ENCODE measurements around the gene NT5DC2. TPM values are rescaled to one million over a fixed set of nuclear protein-coding genes. Genes with fewer than 3 reads are reported as not detected.

The NT5DC2 gene
- total RNA-seq, 2 donors from 2014 or later, result 288 to 341 TPM

DNA sequence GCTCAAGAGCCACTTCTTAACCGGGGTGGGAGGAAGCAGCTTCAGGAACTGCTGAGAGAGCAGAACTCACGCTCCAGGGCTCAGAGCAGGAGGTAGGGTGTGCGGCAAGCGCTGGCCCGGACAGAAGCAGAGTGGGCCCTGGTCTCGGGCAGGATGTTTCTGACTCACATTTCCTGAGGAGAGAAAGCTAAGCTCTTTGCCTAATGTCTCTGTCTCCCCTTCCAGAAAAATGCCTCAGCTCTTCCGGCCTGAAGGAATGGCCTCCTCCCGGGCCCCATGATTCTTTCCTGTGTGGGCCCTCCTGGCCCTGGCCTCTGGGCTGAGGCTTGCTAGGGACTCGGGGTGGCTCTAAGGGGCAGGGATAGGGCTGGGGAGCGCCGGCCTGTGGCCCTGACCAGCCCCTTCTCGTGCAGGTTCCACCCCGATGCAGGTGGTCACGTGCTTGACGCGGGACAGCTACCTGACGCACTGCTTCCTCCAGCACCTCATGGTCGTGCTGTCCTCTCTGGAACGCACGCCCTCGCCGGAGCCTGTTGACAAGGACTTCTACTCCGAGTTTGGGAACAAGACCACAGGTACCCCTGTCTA is 42.6 kb downstream of the NT5DC2 start:
- Histone ChIP-seq H3K27me3 (ENCODE audit: control insufficient read depth, insufficient read depth, low read length, poor library complexity, severe bottlenecking) (no peaks in the 10 kb centered on the region), H3K4me3 (ENCODE audit: low read length) (no peak overlapping the region), H3K27ac (ENCODE audit: low read depth, low read length) (no peak overlapping the region), H3K4me1 (ENCODE audit: control insufficient read depth, insufficient read depth, low read length) (no peaks in the 10 kb centered on the region), H3K9ac (ENCODE audit: extremely low read depth, low read length, poor library complexity, severe bottlenecking) (no peak overlapping the region), H3K36me3 (ENCODE audit: control insufficient read depth, insufficient read depth, low read length) (peaks cover 34% of the 10 kb centered on the region), H3K9me3 (ENCODE audit: control insufficient read depth, low read length) (no peaks in the 10 kb centered on the region)
- H3K27me3 Mint-ChIP-seq (ENCODE audit: insufficient read depth), result no peaks in the 10 kb centered on the region
- H3K27ac Mint-ChIP-seq, result no peak overlapping the region
- TF ChIP-seq, protein P1, sequence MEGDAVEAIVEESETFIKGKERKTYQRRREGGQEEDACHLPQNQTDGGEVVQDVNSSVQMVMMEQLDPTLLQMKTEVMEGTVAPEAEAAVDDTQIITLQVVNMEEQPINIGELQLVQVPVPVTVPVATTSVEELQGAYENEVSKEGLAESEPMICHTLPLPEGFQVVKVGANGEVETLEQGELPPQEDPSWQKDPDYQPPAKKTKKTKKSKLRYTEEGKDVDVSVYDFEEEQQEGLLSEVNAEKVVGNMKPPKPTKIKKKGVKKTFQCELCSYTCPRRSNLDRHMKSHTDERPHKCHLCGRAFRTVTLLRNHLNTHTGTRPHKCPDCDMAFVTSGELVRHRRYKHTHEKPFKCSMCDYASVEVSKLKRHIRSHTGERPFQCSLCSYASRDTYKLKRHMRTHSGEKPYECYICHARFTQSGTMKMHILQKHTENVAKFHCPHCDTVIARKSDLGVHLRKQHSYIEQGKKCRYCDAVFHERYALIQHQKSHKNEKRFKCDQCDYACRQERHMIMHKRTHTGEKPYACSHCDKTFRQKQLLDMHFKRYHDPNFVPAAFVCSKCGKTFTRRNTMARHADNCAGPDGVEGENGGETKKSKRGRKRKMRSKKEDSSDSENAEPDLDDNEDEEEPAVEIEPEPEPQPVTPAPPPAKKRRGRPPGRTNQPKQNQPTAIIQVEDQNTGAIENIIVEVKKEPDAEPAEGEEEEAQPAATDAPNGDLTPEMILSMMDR (conservative IDR thresholded peaks at IDR 0.05), result no peak
- H3K36me3 Mint-ChIP-seq (ENCODE audit: low read depth), result peaks cover 37% of the 10 kb centered on the region
- WGBS, 2 experiments (ENCODE audit: insufficient coverage in 1 of 2, insufficient read length in 1 of 2), result 96 to 97% methylated on average over 21 to 23 of the region's 23 CpGs
- H3K9me3 Mint-ChIP-seq, result no peaks in the 10 kb centered on the region
- no peak for DNase-seq
- no peak overlapping the region for H3K4me3 Mint-ChIP-seq
- no peaks in the 10 kb centered on the region for H3K4me1 Mint-ChIP-seq

DNA sequence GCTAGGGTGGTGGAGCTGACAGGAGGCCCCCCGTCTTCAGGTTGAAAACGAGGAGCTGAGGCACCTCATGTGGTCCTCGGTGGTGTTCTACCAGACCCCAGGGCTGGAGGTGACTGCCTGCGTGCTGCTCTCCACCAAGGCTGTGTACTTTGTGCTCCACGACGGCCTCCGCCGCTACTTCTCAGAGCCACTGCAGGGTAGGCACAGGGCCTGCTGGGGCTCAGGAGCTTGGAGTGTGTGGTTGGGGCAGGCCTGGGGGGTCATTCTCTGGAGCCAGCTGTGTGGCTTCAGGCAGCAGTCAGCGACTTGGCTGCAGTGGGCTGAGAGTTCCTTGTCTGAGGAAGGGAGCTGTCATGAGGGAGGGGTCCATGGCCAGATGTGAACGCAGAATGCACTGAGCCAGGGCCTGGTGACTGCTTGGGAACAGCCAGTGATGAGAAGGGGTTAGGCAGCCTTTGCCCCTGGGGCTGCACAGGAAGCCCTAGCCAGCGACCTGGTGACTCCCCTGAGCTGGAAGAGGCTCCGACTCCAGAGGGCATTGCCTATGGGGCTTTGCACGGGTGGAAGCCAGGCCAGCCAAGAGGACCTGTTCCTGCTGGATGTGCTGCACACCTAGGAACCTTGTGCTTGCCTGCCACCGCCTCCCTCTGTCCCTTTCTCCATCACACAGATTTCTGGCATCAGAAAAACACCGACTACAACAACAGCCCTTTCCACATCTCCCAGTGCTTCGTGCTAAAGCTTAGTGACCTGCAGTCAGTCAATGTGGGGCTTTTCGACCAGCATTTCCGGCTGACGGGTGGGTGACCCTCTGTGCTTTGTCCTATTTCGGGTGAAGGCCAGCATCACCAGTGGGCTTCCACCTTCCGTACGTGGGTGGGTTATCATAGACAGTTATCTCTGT is 43.4 kb downstream of the NT5DC2 start:
- Histone ChIP-seq H3K9me3 (ENCODE audit: control insufficient read depth, low read length) (no peaks in the 10 kb centered on the region), H3K4me3 (ENCODE audit: low read length) (no peak overlapping the region), H3K27me3 (ENCODE audit: control insufficient read depth, insufficient read depth, low read length, poor library complexity, severe bottlenecking) (no peaks in the 10 kb centered on the region), H3K27ac (ENCODE audit: low read depth, low read length) (no peak overlapping the region), H3K4me1 (ENCODE audit: control insufficient read depth, insufficient read depth, low read length) (no peaks in the 10 kb centered on the region), H3K36me3 (ENCODE audit: control insufficient read depth, insufficient read depth, low read length) (peaks cover 41% of the 10 kb centered on the region), H3K9ac (ENCODE audit: extremely low read depth, low read length, poor library complexity, severe bottlenecking) (no peak overlapping the region)
- DNase-seq, result no peak
- H3K9me3 Mint-ChIP-seq, result no peaks in the 10 kb centered on the region
- no peaks in the 10 kb centered on the region for H3K27me3 Mint-ChIP-seq (ENCODE audit: insufficient read depth)
- H3K27ac Mint-ChIP-seq, result no peak overlapping the region
- H3K4me3 Mint-ChIP-seq, result no peak overlapping the region
- TF ChIP-seq, protein P1 (conservative IDR thresholded peaks at IDR 0.05), result no peak
- no peaks in the 10 kb centered on the region for H3K4me1 Mint-ChIP-seq
- H3K36me3 Mint-ChIP-seq (ENCODE audit: low read depth), result peaks cover 45% of the 10 kb centered on the region
- WGBS, 2 experiments (ENCODE audit: insufficient coverage in 1 of 2, insufficient read length in 1 of 2), result 88 to 100% methylated on average over 10 to 22 of the region's 22 CpGs

DNA sequence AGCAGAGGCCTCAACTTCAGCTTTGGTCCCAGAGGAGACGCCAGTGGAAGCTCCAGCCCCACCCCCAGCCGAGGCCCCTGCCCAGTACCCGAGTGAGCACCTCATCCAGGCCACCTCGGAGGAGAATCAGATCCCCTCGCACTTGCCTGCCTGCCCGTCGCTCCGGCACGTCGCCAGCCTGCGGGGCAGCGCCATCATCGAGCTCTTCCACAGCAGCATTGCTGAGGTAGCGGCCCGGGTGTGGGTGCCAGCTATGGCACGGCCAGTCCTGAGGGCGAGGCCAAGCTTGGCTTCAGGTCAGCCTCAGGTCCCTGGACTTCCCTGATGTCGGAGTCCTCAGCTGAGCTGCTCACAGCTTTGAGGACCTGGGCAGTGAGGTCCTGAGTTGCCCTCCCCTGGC is 44.2 kb downstream of the NT5DC2 start:
- Mint-ChIP-seq H3K4me1 (no peaks in the 10 kb centered on the region), H3K27me3 (ENCODE audit: insufficient read depth) (no peaks in the 10 kb centered on the region), H3K9me3 (no peaks in the 10 kb centered on the region), H3K4me3 (no peak overlapping the region), H3K36me3 (ENCODE audit: low read depth) (peaks cover 46% of the 10 kb centered on the region), H3K27ac (no peak overlapping the region)
- Histone ChIP-seq H3K27ac (ENCODE audit: low read depth, low read length) (no peak overlapping the region), H3K36me3 (ENCODE audit: control insufficient read depth, insufficient read depth, low read length) (peaks cover 49% of the 10 kb centered on the region), H3K4me1 (ENCODE audit: control insufficient read depth, insufficient read depth, low read length) (no peaks in the 10 kb centered on the region), H3K27me3 (ENCODE audit: control insufficient read depth, insufficient read depth, low read length, poor library complexity, severe bottlenecking) (no peaks in the 10 kb centered on the region), H3K9me3 (ENCODE audit: control insufficient read depth, low read length) (no peaks in the 10 kb centered on the region), H3K9ac (ENCODE audit: extremely low read depth, low read length, poor library complexity, severe bottlenecking) (no peak overlapping the region), H3K4me3 (ENCODE audit: low read length) (no peak overlapping the region)
- DNase-seq, result no peak
- WGBS, 2 experiments (ENCODE audit: insufficient coverage in 1 of 2, insufficient read length in 1 of 2), result 95 to 97% methylated on average over 13 to 18 of the region's 18 CpGs
- TF ChIP-seq, protein P1 (conservative IDR thresholded peaks at IDR 0.05), result no peak

All from endodermal cell (in vitro differentiated cells).